Urothelium cell line (cell line): ENCODE results near the gene MSL3B.

Experiments
- DNase-seq: peaks from one replicate; pipeline ENCODE4 v3.0.0; 2011; ENCODE audit warnings: low spot score, mixed read lengths
- FAIRE-seq: peaks from 2 replicates; lab custom pipeline; 2011; peaks lifted over from hg19 to GRCh38; lab: Jason Lieb, UNC

MSL3B gene

GRCh38 chr2:233853883-233854240, 14.3 kb downstream of the MSL3B start:
- FAIRE-seq (no peak), DNase-seq (no peak)

- no peak for DNase-seq
- FAIRE-seq, result no peak
Observed at GRCh38 chr2:233853353-233853752, 14.8 kb downstream of the MSL3B start.

GRCh38 chr2:233852056-233852455, 16.1 kb downstream of the MSL3B start:
- FAIRE-seq (no peak), DNase-seq (no peak)

GRCh38 chr2:233851169-233851568, 17.0 kb downstream of the MSL3B start:
- FAIRE-seq (no peak), DNase-seq (no peak)

GRCh38 chr2:233850745-233851144, 17.4 kb downstream of the MSL3B start:
- DNase-seq (no peak), FAIRE-seq (no peak)

- FAIRE-seq, result no peak
Observed at GRCh38 chr2:233849607-233850271, 18.4 kb downstream of the MSL3B start.

GRCh38 chr2:233848276-233848675, 19.9 kb downstream of the MSL3B start:
- no peak for DNase-seq
- no peak for FAIRE-seq

More at GRCh38 chr2:233849607-233850271, 18.4 kb downstream of the MSL3B start:
- no peak for DNase-seq

- no peak for FAIRE-seq
Observed at GRCh38 chr2:233847248-233847898, 20.8 kb downstream of the MSL3B start.

GRCh38 chr2:233846387-233847247, 21.6 kb downstream of the MSL3B start:
- DNase-seq, result no peak
- no peak for FAIRE-seq

More at GRCh38 chr2:233847248-233847898, 20.8 kb downstream of the MSL3B start:
- DNase-seq, result no peak

- FAIRE-seq (no peak), DNase-seq (no peak)
Observed at GRCh38 chr2:233845301-233846060, 22.7 kb downstream of the MSL3B start.

GRCh38 chr2:233844836-233845235, 23.4 kb downstream of the MSL3B start:
- DNase-seq (no peak), FAIRE-seq (no peak)

GRCh38 chr2:233844064-233844807, 23.9 kb downstream of the MSL3B start:
- no peak for FAIRE-seq
- DNase-seq, result no peak

GRCh38 chr2:233841183-233841582, 27.0 kb downstream of the MSL3B start:
- DNase-seq (no peak), FAIRE-seq (no peak)

- FAIRE-seq (no peak), DNase-seq (no peak)
Observed at GRCh38 chr2:233840520-233840919, 27.7 kb downstream of the MSL3B start.

- no peak for DNase-seq
- no peak for FAIRE-seq
Observed at GRCh38 chr2:233839447-233839820, 28.8 kb downstream of the MSL3B start.

- DNase-seq, result no peak
- no peak for FAIRE-seq
Observed at GRCh38 chr2:233838726-233839446, 29.3 kb downstream of the MSL3B start.

GRCh38 chr2:233838251-233838650, 29.9 kb downstream of the MSL3B start:
- no peak for FAIRE-seq
- DNase-seq, result no peak

- no peak for DNase-seq
- FAIRE-seq, result no peak
Observed at GRCh38 chr2:233837694-233838229, 30.4 kb downstream of the MSL3B start.

GRCh38 chr2:233836359-233836758, 31.8 kb downstream of the MSL3B start:
- FAIRE-seq (no peak), DNase-seq (no peak)
